Muscle of leg (tissue), 11 donors: Measurements from ENCODE around the gene CDKL1. TPM values are rescaled to one million over a fixed set of nuclear protein-coding genes. Genes with fewer than 3 reads are reported as not detected.

Source experiments
- DNase-seq: peaks from one replicate; pipeline ENCODE4 v3.0.0; 2013
- H3K27ac ChIP-seq: one replicate; pipeline ENCODE4 v1.5.1; 2013; ENCODE audit warnings: mild to moderate bottlenecking, low read length, control low read depth
- H3K27me3 ChIP-seq: one replicate; pipeline ENCODE4 v1.6.1; 2013; ENCODE audit warnings: low read length; ENCODE audit not compliant: control insufficient read depth, insufficient read depth
- H3K36me3 ChIP-seq: one replicate; pipeline ENCODE4 v1.6.1; 2013; ENCODE audit warnings: low read length; ENCODE audit not compliant: control insufficient read depth, insufficient read depth
- H3K4me1 ChIP-seq: one replicate; pipeline ENCODE4 v1.6.1; 2013; ENCODE audit warnings: low read length; ENCODE audit not compliant: control insufficient read depth, insufficient read depth
- H3K4me3 ChIP-seq: one replicate; pipeline ENCODE4 v1.5.1; 2013; ENCODE audit warnings: low read length, control low read depth
- H3K9me3 ChIP-seq: replicated peaks from 2 replicates; pipeline ENCODE4 v1.6.1; 2013; ENCODE audit warnings: low read depth, low read length; ENCODE audit not compliant: control insufficient read depth
- WGBS: methylation state at CpG from one replicate; pipeline ENCODE4 v1.1.5; 2013; ENCODE audit warnings: missing lambda C conversion rate; ENCODE audit not compliant: insufficient coverage; 5-methylcytosine and 5-hydroxymethylcytosine counted together
- polyA plus RNA-seq, 8 donors: library from polyadenylated mRNA; unstranded; fragments of 120-200 nt; gene quantifications; one replicate each; pipeline versions ENCODE4 v1.2.1 to v1.2.3, GENCODE V29; 2013; ENCODE audit warnings: inconsistent platforms in 1 of 8, low replicate concordance in 1 of 8; ENCODE audit not compliant: insufficient read length in 8 of 8, insufficient read depth in 1 of 8
- total RNA-seq: library from RNA; stranded (reverse); fragments of 120-200 nt; gene quantifications from one replicate; pipeline ENCODE4 v1.2.4, GENCODE V29; 2013

CDKL1 gene
- total and polyA plus RNA-seq, 9 donors: 3.7 to 7.6 (median 4.8) TPM

GRCh38 chr14:50407111-50407812, 10.6 kb upstream of the CDKL1 start:
- Histone ChIP-seq H3K27me3 (no peaks in the 10 kb centered on the region), H3K27ac (peak overlapping the region; percentile 1), H3K4me1 (no peaks in the 10 kb centered on the region), H3K36me3 (no peaks in the 10 kb centered on the region), H3K9me3 (no peaks in the 10 kb centered on the region), H3K4me3 (no peak overlapping the region)
- DNase-seq: peak; percentile 92
- WGBS: no CpG with 5 or more reads among the region's 6 CpGs

GRCh38 chr14:50403419-50403818, 6.7 kb upstream of the CDKL1 start:
- no peaks in the 10 kb centered on the region for H3K9me3 ChIP-seq
- H3K4me1 ChIP-seq: no peaks in the 10 kb centered on the region
- no peak for DNase-seq
- H3K27me3 ChIP-seq: no peaks in the 10 kb centered on the region
- H3K27ac ChIP-seq: no peak overlapping the region
- no peak overlapping the region for H3K4me3 ChIP-seq
- no peaks in the 10 kb centered on the region for H3K36me3 ChIP-seq

- Histone ChIP-seq H3K27ac (no peak overlapping the region), H3K4me3 (no peak overlapping the region), H3K4me1 (no peaks in the 10 kb centered on the region), H3K9me3 (no peaks in the 10 kb centered on the region), H3K27me3 (no peaks in the 10 kb centered on the region), H3K36me3 (no peaks in the 10 kb centered on the region)
- WGBS: no CpG with 5 or more reads among the region's 1 CpG
- no peak for DNase-seq
Observed at GRCh38 chr14:50402965-50403364, 6.3 kb upstream of the CDKL1 start.

- Histone ChIP-seq H3K4me1 (peaks cover 12% of the 10 kb centered on the region), H3K9me3 (no peaks in the 10 kb centered on the region), H3K27ac (no peak overlapping the region), H3K36me3 (no peaks in the 10 kb centered on the region), H3K4me3 (no peak overlapping the region), H3K27me3 (no peaks in the 10 kb centered on the region)
- DNase-seq: no peak
- no CpG with 5 or more reads among the region's 2 CpGs for WGBS
Observed at GRCh38 chr14:50400461-50400860, 3.8 kb upstream of the CDKL1 start.

- H3K27ac ChIP-seq: no peak overlapping the region
- no peaks in the 10 kb centered on the region for H3K27me3 ChIP-seq
- H3K36me3 ChIP-seq: no peaks in the 10 kb centered on the region
- WGBS: 52% methylated on average over 2 of the region's 6 CpGs
- H3K4me1 ChIP-seq: peaks cover 13% of the 10 kb centered on the region
- no peak overlapping the region for H3K4me3 ChIP-seq
- no peaks in the 10 kb centered on the region for H3K9me3 ChIP-seq
- DNase-seq: peak; percentile 48
Observed at GRCh38 chr14:50399251-50400032, 2.8 kb upstream of the CDKL1 start.

- Histone ChIP-seq H3K9me3 (no peaks in the 10 kb centered on the region), H3K4me3 (no peak overlapping the region), H3K27ac (no peak overlapping the region), H3K27me3 (no peaks in the 10 kb centered on the region), H3K36me3 (no peaks in the 10 kb centered on the region), H3K4me1 (peaks cover 13% of the 10 kb centered on the region)
- WGBS: no CpG with 5 or more reads among the region's 2 CpGs
- DNase-seq: no peak
Observed at GRCh38 chr14:50398189-50398580, 1.5 kb upstream of the CDKL1 start.

- peak overlapping the region; percentile 79 for H3K27ac ChIP-seq
- peak; percentile 61 for DNase-seq
- H3K9me3 ChIP-seq: no peaks in the 10 kb centered on the region
- peak overlapping the region; percentile 72 for H3K4me3 ChIP-seq
- H3K4me1 ChIP-seq: peaks cover 13% of the 10 kb centered on the region
- H3K27me3 ChIP-seq: no peaks in the 10 kb centered on the region
- WGBS: 7% methylated on average over 5 of the region's 9 CpGs
- H3K36me3 ChIP-seq: no peaks in the 10 kb centered on the region
Observed at GRCh38 chr14:50397390-50398188, 908 bp upstream of the CDKL1 start.

- H3K36me3 ChIP-seq: no peaks in the 10 kb centered on the region
- H3K4me3 ChIP-seq: peak overlapping the region; percentile 1
- H3K4me1 ChIP-seq: peaks cover 13% of the 10 kb centered on the region
- peak; percentile 57 for DNase-seq
- H3K27me3 ChIP-seq: no peaks in the 10 kb centered on the region
- WGBS: 64% methylated on average over 3 of the region's 5 CpGs
- H3K27ac ChIP-seq: no peak overlapping the region
- H3K9me3 ChIP-seq: no peaks in the 10 kb centered on the region
Observed at GRCh38 chr14:50395448-50395847, 1.2 kb downstream of the CDKL1 start.

- no peak for DNase-seq
- Histone ChIP-seq H3K4me1 (peaks cover 13% of the 10 kb centered on the region), H3K27ac (no peak overlapping the region), H3K27me3 (no peaks in the 10 kb centered on the region), H3K4me3 (no peak overlapping the region), H3K36me3 (no peaks in the 10 kb centered on the region), H3K9me3 (no peaks in the 10 kb centered on the region)
- 80% methylated on average over 1 of the region's 5 CpGs for WGBS
Observed at GRCh38 chr14:50394713-50395112, 2.0 kb downstream of the CDKL1 start.
